ENCODE data around the gene TPD52L1.

- TF ChIP-seq CTCF (IDR thresholded peaks at IDR 0.05; ENCODE audit: low read depth, low read length, poor library complexity, severe bottlenecking), result no peak
- TF ChIP-seq EZH2phosphoT487 (IDR thresholded peaks at IDR 0.05; ENCODE audit: borderline replicate concordance, low read length), result no peak
Measured at GRCh38 chr6:125166711-125167110, 13.1 kb downstream of the TPD52L1 start.
